GM12874 (cell line): Measurements from ENCODE around the gene ACAD11.

Source experiments
- TF ChIP-seq, protein P1 (sequence below): IDR thresholded peaks from 2 replicates; pipeline ENCODE4 v1.5.1; 2011; ENCODE audit warnings: low read depth, mild to moderate bottlenecking, control low read depth, low read length, moderate library complexity; ENCODE audit not compliant: insufficient read depth

ACAD11 gene

DNA sequence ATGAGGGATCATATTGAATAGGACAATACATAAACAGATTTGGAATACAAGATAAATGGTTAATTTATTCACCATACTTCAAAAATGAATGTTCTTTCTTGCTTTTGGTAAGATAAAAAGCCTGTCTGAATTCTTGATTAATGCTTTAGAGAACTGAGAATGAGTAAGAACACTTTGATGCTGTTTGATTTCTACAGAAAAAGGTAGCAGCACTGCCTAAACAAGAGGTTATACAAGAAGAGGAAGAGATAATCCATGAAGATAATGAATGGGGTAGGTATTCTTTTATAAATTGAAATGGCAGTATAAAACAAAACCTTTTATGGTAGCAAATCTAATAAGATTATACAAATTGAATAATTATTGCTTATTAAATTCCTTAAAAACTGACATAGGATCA, 15.8 kb upstream of the ACAD11 start:
- TF ChIP-seq, protein P1, sequence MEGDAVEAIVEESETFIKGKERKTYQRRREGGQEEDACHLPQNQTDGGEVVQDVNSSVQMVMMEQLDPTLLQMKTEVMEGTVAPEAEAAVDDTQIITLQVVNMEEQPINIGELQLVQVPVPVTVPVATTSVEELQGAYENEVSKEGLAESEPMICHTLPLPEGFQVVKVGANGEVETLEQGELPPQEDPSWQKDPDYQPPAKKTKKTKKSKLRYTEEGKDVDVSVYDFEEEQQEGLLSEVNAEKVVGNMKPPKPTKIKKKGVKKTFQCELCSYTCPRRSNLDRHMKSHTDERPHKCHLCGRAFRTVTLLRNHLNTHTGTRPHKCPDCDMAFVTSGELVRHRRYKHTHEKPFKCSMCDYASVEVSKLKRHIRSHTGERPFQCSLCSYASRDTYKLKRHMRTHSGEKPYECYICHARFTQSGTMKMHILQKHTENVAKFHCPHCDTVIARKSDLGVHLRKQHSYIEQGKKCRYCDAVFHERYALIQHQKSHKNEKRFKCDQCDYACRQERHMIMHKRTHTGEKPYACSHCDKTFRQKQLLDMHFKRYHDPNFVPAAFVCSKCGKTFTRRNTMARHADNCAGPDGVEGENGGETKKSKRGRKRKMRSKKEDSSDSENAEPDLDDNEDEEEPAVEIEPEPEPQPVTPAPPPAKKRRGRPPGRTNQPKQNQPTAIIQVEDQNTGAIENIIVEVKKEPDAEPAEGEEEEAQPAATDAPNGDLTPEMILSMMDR = no peak

DNA sequence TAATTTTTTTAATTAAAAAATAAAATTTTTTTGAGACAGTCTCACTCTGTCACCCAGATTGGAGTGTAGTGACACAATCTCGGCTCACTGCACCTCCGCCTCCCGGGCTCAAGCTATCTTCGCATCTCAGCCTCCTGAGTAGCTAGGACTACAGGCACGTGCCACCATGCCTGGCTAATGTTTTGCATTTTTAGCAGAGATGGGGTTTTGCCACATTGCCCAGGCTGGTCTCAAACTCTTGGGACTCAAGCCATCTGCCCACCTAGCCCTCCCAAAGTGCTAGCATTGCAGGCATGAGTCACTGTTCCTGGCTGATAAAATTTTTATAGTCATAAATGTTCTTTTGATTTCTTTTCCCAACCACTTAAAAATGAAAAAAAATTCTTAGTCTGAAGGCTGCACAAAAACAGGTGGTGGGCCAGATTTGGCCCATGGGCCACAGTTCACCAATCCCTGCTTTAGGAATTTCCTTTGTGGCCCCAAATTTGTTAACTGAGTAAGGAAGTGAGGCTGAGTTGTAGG, 9.7 kb upstream of the ACAD11 start:
- TF ChIP-seq, protein P1 = no peak

DNA sequence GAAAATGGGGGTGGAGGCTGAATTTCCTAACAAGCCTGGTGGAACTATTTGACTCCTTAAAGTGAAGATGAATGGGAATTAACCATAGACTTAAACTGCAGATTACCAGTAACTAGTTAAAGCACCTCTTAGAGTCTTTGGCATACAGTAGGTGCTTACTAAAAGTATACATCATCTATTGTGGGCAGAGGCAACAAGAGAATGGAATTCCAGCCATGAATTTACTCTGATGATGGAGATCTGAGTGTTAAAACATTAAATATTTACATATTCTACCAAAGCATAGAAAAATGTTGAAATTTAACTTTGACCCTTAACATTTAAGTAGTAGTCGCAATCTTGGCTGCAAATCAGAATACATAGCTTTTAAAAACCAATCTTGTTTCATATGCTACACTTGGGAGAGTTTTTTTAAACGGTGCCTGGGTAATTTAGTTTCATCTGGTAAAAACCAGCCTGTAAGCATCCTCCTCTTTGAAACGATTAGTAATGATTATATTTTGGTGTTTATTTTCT, 5.7 kb upstream of the ACAD11 start:
- TF ChIP-seq, protein P1 = no peak

DNA sequence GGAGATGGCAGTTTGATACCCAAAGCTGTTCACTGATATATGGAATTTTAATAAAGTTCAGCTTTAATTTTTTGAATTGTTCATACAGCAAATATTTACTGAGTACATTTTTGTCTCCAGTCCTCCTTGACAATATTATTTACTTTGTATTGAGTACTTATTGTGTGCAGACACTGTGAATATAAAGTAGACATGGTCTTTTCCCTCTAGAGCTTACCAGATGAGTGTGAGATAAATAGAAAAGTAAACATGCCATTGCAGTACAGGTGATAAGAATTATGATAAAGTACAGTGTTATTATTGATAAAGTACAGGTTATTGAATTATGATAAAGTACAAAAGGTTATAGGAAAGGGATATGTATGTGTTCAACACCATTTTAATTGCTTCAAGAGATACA, 2.6 kb upstream of the ACAD11 start:
- TF ChIP-seq, protein P1 = no peak

DNA sequence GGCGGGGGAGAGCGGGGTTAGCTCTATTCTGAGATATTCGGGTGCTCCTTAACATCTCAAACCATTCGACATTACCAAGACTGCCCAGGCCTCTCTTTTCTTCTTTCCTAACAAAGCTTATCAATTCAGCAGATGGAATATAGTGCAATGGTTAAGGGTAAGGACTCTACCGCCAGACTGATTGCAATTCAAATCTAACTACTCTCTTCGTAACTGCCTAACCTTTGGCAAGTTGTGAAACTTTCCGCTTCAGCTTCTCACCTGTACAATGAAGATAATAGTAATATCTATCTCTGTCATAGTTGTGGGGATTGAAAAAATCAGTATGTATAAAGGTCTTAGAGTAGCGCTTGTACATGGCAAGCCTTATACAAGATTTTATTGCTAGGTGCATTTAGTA, 1.5 kb upstream of the ACAD11 start:
- TF ChIP-seq, protein P1 = no peak

DNA sequence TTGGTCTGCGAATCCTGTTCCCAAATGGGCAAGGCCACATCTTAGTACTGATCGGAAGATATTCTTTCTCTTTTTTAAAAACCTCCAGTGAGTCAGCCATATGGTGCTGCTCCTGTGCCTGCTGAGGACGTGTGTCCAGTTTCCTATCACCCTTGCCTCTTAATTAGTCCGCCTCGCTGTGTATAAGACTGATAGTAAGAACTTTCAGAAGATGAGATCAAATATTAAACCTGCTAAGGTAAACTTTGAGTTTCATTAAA, 1.1 kb upstream of the ACAD11 start:
- TF ChIP-seq, protein P1 = no peak

DNA sequence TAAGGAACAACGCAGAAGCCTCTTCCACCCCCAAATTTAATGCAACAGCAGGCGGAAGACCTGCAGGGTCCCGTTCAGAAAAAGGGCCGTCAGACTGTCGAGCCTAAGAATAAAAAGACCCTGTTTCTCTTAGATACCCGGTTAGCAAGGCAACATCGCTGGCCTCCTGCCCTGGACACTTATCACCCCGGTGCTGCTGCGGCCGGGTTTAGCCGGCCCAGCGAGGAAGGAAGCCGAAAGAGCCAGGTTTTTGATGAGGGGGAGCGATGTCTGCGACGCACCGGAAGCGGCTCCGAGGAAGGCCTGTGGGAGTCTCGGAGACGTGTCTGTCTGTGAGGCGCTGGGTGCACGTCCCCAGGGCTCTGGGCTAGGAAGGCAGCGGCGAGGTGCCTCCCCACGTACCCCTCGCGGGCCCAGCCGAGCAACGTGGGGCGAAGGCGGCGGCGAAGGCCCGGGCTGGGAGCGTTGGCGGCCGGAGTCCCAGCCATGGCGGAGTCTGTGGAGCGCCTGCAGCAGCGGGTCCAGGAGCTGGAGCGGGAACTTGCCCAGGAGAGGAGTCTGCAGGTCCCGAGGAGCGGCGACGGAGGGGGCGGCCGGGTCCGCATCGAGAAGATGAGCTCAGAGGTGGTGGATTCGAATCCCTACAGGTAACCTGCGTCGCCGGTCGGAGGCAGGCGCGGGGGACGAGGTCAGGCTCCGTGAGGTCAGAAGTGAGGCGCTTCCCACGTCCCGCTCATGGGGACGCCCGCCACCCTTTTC, 622 bp upstream of the ACAD11 start, which contains the start of gene UBA5:
TSS of gene UBA5 (plus strand) at position 278 of the 759 bp plus-strand sequence. CDS start at position 487, 209 bp downstream.
- TF ChIP-seq, protein P1 = no peak
